Retina (tissue), 1 donor: Measurements from ENCODE around the gene TMEM244.
"Not testable (repeated sequence)": the region's sequence is repeated elsewhere in the genome, so short reads cannot be mapped to it uniquely, and the experiment has no call there.

ENCODE experiments used
- DNase-seq: peaks from one replicate; pipeline ENCODE4 v3.0.0-alpha.2; 2016

Gene TMEM244

GRCh38 chr6:129866256-129866655 lies 5.1 kb upstream of the TMEM244 start:
- DNase-seq, result no peak

DNA sequence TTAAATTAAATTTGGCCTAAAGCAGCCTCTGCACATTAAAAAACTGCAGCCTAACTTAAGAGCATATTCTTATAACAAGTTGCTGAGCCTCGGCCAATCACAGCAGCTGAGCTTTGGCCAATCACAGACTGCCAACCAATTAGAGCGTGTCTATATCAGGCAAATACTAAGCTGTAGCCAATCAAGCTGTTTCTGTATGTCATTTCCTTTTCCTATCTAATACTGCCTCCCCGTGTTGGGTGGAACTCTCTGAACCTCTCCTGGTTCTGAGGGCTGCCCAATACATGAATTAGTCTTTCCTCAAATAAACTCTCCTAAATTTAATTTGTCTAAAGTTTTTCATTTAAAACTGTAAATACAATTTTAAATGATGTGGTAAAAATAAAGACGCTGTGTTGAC lies 3.9 kb upstream of the TMEM244 start:
- DNase-seq, result no peak

GRCh38 chr6:129863664-129864063 lies 2.5 kb upstream of the TMEM244 start:
- DNase-seq, result no peak

DNA sequence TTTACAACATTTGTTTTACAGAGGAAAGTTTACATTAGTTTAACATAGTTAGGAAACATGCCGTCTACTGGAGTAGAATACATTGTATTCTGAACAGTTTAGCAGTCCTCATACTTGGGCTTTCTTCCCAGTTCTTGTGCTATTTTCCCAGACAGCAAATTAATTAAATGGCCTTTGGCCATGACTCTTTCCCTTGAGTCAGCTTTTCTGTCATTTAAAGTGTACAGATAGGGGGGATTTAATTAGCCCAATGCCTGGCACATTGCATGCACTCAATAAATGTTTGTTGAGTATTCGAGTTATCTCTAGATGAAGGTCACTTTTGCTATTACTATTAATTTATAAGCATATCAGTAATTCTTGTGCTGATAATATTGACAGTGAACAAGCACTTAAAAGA lies 1.6 kb downstream of the TMEM244 start:
- no peak for DNase-seq

GRCh38 chr6:129857838-129858237 lies 3.3 kb downstream of the TMEM244 start:
- DNase-seq, result no peak

- no peak for DNase-seq
Measured at GRCh38 chr6:129853996-129854711, 7.0 kb downstream of the TMEM244 start.

DNA sequence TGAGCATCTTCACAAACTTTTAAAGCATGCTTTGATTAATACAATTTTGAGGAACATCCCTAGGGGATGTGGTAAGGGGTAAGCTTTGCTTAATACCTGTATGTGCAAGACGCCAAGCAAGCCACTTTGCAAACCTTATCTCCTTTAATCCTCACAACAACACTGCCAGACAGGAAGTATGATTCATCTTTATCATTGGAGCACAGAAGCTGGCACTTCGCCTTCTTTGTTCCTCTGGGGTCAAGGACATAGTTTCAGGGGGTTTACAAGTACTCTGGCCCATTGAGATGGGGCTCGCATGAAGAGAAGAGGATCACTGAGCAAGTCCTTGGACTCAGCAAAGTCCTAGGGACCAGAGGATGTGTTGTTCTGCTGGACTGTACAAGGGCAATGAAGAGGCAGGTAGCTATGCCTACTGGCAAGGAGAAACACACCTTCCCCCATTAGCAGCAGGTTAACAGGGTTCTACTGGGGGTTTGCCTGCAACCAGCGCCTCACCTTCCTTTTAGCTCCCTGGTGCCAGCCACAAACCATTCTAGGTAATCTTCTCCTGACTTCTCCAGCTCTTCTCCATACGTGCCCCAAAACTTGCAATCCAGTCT lies 8.8 kb downstream of the TMEM244 start:
- DNase-seq, result no peak

- DNase-seq, result no peak
Measured at GRCh38 chr6:129849456-129849855, 11.7 kb downstream of the TMEM244 start.

- no peak for DNase-seq
Measured at GRCh38 chr6:129846761-129847160, 14.4 kb downstream of the TMEM244 start.

DNA sequence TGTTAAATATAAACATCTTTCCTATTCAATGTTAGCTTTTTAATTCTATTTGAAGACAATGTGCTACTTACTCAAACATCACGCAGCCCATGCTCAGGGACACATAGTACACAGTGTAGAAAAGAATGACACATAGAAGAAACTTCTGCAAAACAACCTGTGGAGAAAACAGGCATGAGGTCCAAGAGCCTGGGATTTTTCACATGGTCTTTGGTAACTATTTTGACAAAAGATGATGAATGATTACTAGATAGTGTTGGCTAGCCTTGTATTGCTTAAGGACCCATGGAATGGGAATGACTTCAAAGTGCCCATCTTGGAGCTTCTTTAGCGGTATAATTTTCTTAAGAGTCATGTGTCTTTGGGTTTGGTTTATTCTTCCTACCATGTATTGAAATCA lies 15.4 kb downstream of the TMEM244 start:
- DNase-seq, result no peak

DNA sequence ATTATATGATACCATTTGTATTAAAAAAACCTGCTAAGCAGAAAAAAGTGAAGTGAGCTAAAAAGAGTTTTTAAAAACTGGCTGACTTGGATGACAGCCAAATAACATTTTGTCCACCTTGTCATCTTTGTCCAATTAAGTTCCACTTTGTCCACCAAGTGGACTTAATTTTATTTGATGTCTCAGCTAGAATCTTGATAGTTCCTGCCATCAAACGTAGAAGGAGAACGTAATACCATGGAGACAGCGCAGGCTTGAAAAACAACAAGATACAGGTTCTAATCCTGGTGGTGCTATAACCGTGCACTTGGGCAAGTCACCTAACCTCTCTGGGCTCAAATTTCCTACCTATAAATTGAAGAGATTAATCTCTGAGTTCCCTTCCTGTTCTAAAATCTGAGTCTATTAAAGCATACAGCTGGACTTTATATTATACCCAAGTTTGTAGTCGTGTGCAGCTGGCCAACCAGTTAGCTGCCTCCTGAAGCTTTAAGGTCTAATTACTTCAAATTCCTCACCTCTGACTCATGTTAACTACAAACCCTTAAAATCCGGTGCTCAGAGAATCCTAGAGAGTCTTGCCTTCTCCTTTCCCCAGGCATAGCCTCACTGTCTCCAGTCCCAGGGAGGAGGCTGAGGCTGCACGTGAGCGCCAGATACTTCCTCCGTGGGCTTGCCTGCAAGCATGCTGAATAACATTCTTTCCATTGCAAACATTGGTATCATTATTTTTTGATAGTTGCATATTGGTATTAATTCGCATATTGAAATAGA lies 16.8 kb downstream of the TMEM244 start:
- DNase-seq, result no peak

- DNase-seq, result no peak
Measured at GRCh38 chr6:129843573-129843972, 17.5 kb downstream of the TMEM244 start.

GRCh38 chr6:129842881-129843409 lies 18.2 kb downstream of the TMEM244 start:
- DNase-seq, result no peak

DNA sequence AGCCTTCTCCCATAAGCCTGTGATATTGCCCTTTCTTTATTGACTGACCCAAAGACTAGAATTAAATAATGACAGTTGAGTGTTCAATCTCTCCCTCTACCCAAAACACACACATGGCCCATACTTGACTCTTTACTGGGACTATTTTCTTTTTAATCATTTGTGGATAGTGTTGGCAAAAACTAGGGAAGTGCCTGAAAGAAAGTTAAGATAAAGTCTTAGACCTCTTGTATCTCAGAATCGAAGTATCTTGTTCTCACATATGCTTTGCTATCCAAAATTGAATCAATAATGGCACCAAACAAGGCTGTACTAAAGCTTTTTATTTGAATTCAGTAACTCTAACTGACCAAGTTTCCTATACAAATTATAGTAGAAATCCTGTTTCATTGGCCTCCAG lies 19.0 kb downstream of the TMEM244 start:
- no peak for DNase-seq

- DNase-seq, result not testable (repeated sequence)
Measured at GRCh38 chr6:129839562-129839961, 21.6 kb downstream of the TMEM244 start.

- DNase-seq, result no peak
Measured at GRCh38 chr6:129835691-129836090, 25.4 kb downstream of the TMEM244 start.

GRCh38 chr6:129832299-129832698 lies 28.8 kb downstream of the TMEM244 start:
- DNase-seq, result no peak

GRCh38 chr6:129828229-129828628 lies 32.9 kb downstream of the TMEM244 start:
- no peak for DNase-seq

DNA sequence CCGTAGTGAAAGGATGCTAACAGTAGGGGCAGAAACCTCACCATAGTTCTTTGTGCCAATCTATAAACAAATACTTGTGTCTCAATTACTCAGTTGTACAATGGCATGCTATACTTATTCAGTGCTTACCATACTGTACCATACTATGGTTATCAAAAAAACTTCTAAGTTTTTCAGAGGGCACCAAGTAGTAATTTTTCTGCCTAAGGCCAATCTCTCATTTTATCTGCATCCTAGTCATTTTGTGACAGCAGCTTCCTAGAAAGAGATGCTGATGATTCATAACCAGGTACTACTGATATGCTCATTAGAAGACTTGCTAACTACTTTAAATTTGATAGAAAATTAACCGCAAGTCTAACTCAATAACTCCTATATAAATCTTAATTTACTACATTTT lies 42.9 kb downstream of the TMEM244 start:
- no peak for DNase-seq

DNA sequence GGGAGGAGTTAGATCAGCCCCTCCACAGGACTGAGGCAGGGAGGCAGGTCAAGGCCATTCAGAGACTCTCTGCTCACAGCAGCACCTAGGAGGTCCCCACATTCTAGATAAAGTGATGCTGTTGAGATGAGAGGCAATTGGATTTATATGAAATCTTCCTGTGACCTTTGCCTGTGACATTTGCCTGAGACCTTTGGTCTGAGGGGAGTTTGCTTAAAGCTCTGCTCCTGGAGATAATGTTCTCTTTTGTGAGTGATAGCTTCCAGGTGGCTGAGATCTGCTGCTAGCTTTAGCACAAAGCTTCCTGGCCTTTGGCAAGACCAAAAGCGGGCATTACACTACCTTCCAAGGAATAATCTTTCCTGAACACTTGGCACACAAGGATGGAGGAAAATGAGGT lies 43.3 kb downstream of the TMEM244 start:
- no peak for DNase-seq

DNA sequence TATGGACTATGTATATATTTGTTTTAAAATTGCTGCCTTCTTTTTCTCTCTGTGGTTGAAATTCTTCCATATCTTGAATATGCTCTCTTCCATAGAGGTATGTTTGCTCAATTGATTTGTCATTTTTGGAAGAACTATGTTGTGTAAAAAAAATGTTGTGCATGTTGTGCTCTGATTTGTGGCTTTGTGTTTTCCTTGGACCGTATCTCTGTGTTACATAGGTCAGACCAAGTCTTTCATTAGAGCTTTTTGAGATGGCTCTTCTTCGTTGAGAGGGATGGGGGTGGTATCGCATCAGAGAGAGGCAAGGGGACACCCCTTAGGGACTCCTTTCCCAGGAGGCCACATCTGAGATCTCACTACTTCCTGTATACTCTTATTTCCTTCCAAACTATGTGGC lies 43.8 kb downstream of the TMEM244 start:
- no peak for DNase-seq

DNA sequence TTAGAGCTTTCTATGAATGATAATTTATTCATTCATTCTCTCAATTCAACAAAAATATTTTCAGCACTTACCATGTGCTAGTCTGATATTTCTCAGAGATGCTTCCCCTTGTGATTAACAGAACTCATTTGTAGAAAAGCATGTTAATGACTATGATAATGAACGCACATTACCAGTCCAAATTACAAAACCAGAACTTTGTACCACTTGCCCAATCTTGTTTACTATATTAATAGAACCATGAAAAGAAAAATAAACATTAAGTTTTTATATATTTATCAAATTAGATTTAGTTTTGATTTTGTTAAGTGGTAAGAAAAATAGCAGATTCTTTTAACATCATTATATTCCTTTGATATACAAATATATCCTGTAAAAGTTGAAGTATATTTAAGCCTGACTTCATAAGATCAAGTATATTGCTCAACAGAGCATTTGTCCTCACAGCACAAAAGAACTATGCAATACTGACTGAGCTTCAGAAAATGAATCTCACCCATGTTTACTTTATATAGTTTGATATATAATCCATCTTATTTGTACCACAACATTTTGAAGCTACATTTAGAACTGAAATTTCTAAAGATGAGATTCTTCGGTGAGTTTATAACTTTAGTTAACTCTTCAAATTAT lies 48.9 kb downstream of the TMEM244 start:
- DNase-seq, result no peak

DNA sequence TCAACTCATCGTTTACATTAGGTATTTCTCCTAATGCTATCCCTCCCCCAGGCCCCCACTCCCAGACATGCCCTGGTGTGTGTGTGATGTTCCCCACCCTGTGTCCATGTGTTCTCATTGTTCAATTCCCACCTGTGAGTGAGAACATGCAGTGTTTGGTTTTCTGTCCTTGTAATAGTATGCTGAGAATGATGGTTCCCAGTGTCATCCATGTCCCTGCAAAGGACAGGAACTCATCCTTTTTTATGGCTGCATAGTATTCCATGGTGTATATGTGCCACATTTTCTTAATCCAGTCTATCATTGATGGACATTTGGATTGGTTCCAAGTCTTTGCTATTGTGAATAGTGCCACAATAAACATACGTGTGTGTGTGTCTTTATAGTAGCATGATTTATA lies 54.0 kb downstream of the TMEM244 start:
- DNase-seq, result not testable (repeated sequence)
